GM21786 (cell line): ENCODE measurements around the gene IFI27.
"Not testable (repeated sequence)": the region's sequence is repeated elsewhere in the genome, so short reads cannot be mapped to it uniquely, and the experiment has no call there.

ENCODE experiments used
- ATAC-seq: cut with Tn5 transposase; IDR thresholded peaks from one replicate; pipeline ENCODE4 v1.9.1; 2021; ENCODE audit not compliant: unreplicated experiment

IFI27 gene

DNA sequence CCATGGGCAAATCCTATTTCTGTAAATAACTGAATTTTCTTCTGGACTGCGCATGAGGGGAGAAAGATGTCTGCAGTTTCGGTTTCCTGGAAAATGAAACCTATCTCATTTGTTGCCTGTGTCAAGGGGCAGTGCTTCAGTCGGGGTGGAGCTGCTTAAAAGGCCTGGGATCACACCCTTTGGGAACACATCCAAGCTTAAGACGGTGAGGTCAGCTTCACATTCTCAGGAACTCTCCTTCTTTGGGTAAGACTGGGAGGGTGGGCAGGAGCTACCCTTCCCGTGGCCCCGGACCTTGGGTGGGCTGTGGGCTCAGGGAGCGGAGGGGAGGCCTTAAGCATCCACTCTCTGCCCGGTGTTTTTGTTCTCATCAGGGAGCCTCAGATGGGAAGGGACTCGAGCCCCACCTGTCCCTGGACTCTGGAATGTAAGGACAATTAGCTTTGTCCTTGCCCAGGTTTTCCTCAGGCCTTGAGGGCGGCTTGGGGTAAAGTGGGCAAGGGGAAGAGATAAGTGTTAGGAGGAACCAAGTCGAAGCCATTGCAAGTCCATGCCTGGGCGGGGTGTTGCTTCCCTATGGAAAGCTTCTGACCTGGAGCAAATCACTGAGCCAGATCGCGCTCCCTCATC lies at the start of gene IFI27:
Gene IFI27, plus strand, starts transcription at position 185 of the 630 bp plus-strand sequence.
- ATAC-seq = no peak

GRCh38 chr14:94062344-94062940 lies 48.1 kb upstream of the IFI27 start:
- ATAC-seq = no peak

GRCh38 chr14:94066089-94066676 lies 44.4 kb upstream of the IFI27 start:
- no peak for ATAC-seq

DNA sequence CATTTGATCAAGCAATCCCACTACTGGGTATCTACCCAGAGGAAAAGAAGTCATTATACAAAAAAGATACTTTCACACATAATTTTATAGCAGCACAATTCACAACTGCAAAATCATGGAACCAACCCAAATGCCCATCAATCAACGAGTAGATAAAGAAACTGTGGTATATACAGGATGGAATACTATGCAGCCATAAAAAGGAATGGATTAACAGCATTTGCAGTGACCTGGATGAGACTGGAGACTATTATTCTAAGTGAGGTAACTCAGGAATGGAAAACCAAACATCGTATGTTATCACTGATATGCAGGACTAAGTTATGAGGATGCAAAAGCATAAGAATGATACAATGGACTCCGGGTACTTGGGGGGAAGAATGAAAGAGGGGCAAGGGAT lies 38.5 kb upstream of the IFI27 start:
- not testable (repeated sequence) for ATAC-seq

DNA sequence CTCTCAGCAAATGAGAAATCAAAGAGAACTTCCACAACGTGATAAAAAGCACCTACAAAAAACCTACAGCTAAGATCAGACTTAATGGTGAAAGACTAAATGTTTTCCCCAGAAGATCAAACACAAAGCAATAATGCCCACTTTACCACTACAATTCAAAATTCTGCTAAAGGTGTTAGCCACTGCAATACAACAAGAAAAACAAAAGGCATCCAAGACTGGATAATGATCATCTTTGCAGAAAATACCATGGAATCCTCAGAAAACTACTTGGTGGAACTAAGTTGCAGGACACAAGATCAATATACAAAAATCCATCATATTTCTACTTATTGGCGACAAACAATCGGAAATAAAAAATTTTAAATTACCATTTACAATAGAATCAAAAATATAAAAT lies 36.0 kb upstream of the IFI27 start:
- ATAC-seq = no peak

GRCh38 chr14:94075008-94075407 lies 35.5 kb upstream of the IFI27 start:
- no peak for ATAC-seq

DNA sequence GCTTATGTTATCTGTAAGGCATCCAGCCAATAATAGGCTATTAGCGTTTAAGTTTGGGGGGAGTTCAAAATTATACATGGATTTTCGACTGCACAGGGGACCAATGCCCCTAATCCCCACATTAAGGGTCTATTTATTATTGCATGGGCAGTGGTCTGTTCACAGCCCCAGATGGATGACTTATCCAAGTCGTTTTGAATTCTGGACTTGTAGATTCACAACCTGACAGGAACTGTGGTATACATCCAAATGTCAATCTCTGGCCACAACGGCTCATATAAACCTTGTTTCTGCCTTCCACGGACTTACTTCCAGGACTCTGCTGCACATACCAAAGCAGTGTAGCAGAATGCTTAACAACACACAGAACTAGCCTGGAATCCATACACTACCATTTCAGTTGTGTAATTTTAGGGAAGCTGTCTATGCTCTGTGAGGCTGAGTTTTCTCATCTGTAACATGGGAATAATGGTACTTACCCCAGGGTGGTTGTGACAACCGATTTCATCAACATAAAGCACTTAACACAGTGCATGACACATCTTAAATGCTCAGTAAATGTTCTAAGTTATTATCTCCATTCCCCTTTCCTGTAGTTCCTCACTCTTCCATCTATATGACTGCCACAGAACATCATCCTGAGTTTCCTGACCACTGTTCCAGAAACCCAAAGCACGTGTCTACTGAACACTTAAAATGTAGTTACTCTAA lies 33.3 kb upstream of the IFI27 start:
- ATAC-seq = no peak

DNA sequence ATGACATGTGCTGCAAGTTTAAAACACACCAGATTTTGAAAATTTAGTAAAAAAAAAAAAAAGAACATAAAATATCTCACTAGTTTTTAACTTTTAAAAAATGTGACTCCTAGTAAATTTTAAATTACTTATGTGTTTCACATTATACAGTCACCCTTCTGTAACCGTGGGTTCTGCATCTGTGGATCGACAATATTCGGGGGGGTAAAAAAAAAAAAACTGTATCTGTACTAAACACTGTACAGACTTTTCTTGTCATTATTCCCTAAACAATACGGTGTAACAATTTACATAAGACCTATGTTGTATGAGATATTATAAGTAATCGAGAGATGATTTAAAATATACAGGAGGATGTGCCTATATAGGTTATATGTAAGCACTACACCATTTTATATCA lies 32.7 kb upstream of the IFI27 start:
- ATAC-seq = no peak

GRCh38 chr14:94079891-94080620 lies 30.5 kb upstream of the IFI27 start:
- ATAC-seq = no peak

DNA sequence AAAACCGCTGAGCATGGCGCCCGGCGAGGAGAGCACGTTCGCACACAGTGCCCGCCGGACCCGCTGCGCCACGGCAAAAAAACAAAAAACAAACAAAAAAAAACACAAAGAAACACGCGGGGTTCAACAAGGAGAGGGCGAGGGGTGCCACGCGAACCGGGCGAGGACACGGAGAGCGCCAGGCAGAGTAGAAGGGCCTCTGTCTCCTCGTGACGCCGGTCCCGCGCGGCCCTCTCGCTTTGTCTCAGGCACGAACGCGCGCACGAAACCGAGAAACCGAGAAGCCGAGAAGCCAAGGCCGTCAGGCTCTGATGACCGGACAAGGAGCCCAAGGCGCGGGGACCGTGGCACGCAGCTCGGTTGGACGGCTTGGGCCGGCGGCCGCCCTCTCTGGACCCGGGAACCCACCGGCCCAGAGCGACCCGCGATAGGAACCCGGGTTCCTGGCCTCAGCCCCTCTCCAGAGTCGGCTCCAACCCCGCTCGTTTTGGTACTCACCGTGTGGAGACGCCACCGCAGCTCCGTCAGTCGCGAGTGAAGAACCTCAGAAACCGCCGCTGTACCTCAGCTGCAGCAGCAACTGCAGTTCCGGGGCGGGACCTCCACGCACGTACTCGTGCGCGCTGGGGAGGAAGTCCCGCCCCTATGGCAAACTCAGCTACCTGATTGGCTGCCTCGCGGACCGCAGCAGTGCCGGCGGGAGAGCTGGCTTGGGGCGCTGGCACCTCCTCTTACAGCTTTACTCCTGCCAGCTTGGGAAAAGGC lies 29.7 kb upstream of the IFI27 start, which contains the start of the genes DDX24 and IFI27L1:
Gene DDX24, minus strand, starts transcription at position 582 of the 765 bp plus-strand sequence. CDS start 1,460 bp downstream, outside the sequence.
Gene IFI27L1, plus strand, starts transcription at position 690 of the 765 bp plus-strand sequence. CDS start 15,628 bp downstream, outside the sequence.
- peak; percentile 98 for ATAC-seq

DNA sequence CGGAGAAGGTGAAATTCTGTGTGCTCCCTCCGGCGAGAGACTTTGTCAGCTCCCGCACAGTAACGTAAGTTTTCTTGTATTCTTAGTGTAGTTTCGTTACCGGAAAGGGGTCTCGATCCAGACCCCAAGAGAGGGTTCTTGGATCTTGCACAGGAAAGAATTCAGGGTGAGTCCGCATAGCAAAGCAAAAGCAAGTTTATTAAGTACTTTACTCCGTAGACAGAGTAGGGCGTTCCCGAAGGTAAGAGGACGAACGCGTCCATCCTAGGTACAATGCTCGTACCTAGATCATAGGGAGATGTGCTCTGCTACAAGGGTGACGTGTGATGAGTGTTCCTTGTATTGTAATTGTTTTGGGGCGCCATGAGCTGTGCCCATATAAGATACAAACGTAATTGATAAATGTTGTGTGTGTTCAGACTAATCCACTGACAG lies 29.1 kb upstream of the IFI27 start:
- no peak for ATAC-seq

- ATAC-seq = no peak
These were observed 22.6 kb upstream of the IFI27 start for GRCh38 chr14:94087891-94088290.

DNA sequence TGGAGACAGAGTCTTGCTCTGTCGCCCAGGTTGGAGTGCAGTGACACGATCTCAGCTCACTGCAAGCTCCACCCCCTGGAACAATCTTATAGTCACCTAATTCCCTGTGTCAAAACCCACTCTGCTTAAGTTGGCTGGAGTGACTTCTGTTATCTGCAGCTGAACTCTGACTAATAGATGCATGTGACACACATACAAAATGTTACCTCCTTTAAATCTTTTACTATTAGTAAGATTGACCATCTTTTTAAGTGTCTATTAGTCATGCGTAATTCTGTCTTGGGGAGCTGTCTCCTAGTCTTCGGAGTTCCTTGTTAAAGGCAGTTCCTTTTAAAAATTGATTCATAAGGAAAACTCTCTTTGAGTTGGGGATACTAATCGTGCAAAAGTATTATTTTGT lies 22.0 kb upstream of the IFI27 start:
- no peak for ATAC-seq

- ATAC-seq = no peak
These were observed 21.1 kb upstream of the IFI27 start for GRCh38 chr14:94089479-94089878.

DNA sequence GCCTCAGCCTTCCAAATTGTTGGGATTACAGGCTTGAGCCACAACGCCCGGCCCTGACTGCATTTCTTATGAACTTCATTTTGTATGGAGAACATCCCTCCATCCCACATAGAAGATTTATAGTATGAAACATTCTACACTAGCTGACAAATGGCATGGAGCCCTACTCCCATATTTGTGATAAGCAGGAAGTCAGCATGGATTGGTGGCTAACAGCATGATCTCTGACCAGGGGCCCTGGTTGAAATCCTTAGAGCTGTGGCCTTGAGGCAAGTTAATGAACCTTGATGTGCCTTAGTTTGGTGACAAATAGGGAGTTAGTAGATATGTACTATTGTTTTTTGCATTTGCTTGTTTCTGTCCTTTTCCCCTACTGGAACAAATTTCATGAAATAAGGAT lies 17.1 kb upstream of the IFI27 start:
- ATAC-seq = no peak

- no peak for ATAC-seq
These were observed 13.4 kb upstream of the IFI27 start for GRCh38 chr14:94097091-94097490.

GRCh38 chr14:94098326-94098992 lies 12.1 kb upstream of the IFI27 start:
- no peak for ATAC-seq

GRCh38 chr14:94099006-94099405 lies 11.5 kb upstream of the IFI27 start:
- ATAC-seq = no peak

DNA sequence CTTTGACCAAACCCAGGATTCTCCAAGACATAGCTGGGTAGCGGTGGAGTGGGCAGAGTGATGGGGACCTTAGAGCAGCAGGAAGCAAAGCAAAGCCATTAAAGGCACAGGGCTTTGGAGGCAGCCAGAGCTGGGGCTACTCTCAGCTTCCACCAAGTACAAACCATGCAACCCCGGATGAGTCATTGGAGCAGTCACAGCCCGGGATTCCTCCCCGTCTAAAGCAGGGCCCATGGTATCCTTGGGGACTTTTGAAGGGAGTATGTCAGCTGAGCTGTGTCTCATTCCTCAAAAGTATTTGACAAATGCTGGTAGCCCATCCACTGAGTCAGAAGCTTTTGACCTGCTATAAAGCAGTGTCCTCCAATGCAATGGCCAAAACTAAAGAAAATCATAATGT lies 9.7 kb upstream of the IFI27 start:
- no peak for ATAC-seq

DNA sequence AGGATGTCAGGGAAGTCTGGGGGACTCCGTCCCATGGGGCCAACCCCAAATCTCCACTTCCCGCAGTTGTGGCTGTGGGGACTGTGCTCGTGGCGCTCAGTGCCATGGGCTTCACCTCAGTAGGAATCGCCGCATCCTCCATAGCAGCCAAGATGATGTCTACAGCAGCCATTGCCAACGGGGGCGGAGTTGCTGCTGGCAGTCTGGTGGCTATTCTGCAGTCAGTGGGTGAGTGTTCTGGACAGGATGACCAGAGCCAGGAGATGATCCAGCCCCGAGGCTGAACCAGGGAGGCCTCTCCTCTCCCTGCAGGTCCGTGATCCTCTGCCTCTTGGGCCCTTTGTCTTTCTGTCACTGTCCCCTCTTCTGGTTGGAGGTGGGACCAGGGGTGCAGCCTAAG lies 8.8 kb upstream of the IFI27 start:
- ATAC-seq = no peak
